Gastroesophageal sphincter (tissue), 3 donors: ENCODE data around the gene CDH1.

ENCODE experiments used
- CTCF ChIP-seq, 4 experiments: fragments of 200-600 bp in 2 of 4; fragments of 450-650 bp in 2 of 4; sonication (generic) in 1 of 4; IDR thresholded peaks; one replicate each; pipeline ENCODE4 v1.5.1; 2017 to 2019; ENCODE audit warnings: antibody characterized with exemption in 4 of 4, mild to moderate bottlenecking in 2 of 4, moderate library complexity in 2 of 4
- EP300 ChIP-seq: sonication (generic); formaldehyde crosslinking; IDR thresholded peaks from one replicate; pipeline ENCODE4 v1.6.1; 2017; ENCODE audit warnings: antibody characterized with exemption, mild to moderate bottlenecking
- POLR2A ChIP-seq, 2 donors: fragments of 450-650 bp; IDR thresholded peaks; one replicate each; pipeline ENCODE4 v1.6.1; 2017; ENCODE audit warnings: antibody characterized with exemption in 2 of 2, mild to moderate bottlenecking in 2 of 2, moderate library complexity in 1 of 2

DNA sequence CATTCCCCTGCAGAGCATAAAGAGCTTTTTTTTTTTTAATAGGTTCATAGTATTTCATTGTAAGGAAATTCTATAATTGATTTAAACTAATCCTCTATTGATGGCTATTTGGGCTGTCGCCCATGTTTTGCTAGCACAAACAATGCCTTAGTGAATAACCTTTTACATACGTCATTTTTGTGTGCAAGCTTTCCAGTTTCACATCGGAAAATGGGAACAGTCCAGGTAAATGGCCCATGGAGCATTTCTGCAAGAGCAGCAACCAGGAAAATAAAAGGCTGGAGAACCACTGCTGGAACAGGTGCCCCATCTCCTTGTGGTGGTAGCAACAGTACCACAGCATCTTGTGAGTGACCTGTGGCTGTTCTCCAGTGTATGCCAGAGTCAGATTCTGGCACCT, 48.6 kb downstream of the CDH1 start:
- no peak for TF ChIP-seq CTCF (IDR thresholded peaks at IDR 0.05)
- TF ChIP-seq EP300 = no peak
- TF ChIP-seq POLR2A (IDR thresholded peaks at IDR 0.05) = no peak
